ENCODE data around the gene RORC. TPM values are rescaled to one million over a fixed set of nuclear protein-coding genes. Genes with fewer than 3 reads are reported as not detected.
A peak's percentile ranks its signal among the peaks of the same experiment; 100 is the strongest.

Gene RORC
- total and polyA plus RNA-seq, 2 of the 8 experiments (the other 6 are each of a cell fraction or from before 2014, with no cell fraction given): 0.44 to 0.54 TPM

DNA sequence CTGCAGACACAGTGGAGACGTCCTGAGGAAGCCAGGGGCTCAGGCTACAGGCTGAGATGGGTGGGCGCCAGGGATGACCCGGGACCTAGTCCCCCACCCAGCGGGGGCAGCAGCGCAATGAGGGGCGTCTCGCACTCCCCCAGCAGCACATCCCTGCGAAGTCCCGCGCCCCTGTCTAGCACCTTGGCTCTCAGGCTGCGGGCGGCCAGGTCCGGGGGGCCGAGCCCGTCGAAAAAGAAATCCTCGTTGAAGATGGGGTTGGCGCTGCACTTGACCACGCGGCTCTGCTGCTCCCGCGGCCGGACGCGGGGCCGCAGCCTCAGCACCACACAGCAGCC, 6.3 kb upstream of the RORC start (continued):
- peak; percentile 59 for TF ChIP-seq RNF2 (IDR thresholded peaks at IDR 0.05; ENCODE audit: borderline replicate concordance, low read depth, low read length, missing control alignments, poor library complexity, severe bottlenecking)

Measured in H1 (cell line).